Left ventricle myocardium inferior (tissue), 1 donor: ENCODE measurements around the gene MACROD2. TPM values are rescaled to one million over a fixed set of nuclear protein-coding genes. Genes with fewer than 3 reads are reported as not detected.
"Not testable (repeated sequence)": the region's sequence is repeated elsewhere in the genome, so short reads cannot be mapped to it uniquely, and the experiment has no call there.

Experiments used
- DNase-seq: peaks from one replicate; pipeline ENCODE4 v3.0.0-alpha.2; 2020
- H3K27ac ChIP-seq: fragments of 200-600 bp; replicated peaks from 2 replicates; pipeline ENCODE4 v1.8.0; 2021
- H3K27me3 ChIP-seq: fragments of 200-600 bp; 2 replicates; pipeline ENCODE4 v1.8.0; 2021; ENCODE audit warnings: low read depth
- H3K36me3 ChIP-seq: fragments of 200-600 bp; 2 replicates; pipeline ENCODE4 v1.8.0; 2021
- H3K4me1 ChIP-seq: fragments of 200-600 bp; 2 replicates; pipeline ENCODE4 v1.8.0; 2021
- H3K4me3 ChIP-seq: fragments of 200-600 bp; 2 replicates; pipeline ENCODE4 v1.8.0; 2021; ENCODE audit warnings: mild to moderate bottlenecking, moderate library complexity
- H3K9me3 ChIP-seq: fragments of 200-600 bp; replicated peaks from 2 replicates; pipeline ENCODE4 v1.8.0; 2021
- CTCF ChIP-seq: fragments of 200-600 bp; IDR thresholded peaks from 2 replicates; pipeline ENCODE4 v1.8.0; 2021; ENCODE audit warnings: antibody characterized with exemption, mild to moderate bottlenecking, borderline replicate concordance
- intact Hi-C: fragments of 100-400 bp; cut with micrococcal nuclease; formaldehyde crosslinking; loops from one replicate; pipeline ENCODE4 v1.11.0; 2022
- total RNA-seq: library from RNA; stranded (reverse); fragmentation: NEBNext Ultra II Directional; extraction: Animal tissue kit (Norgen Biotek cat#: 25700); gene quantifications from one replicate; pipeline ENCODE4 v1.2.1, GENCODE V29; 2021
- donor health status: DM: no; HTN: yes; CAD: no; lungs with severe emphysema.

The MACROD2 gene
- total RNA-seq, 1 donor from 2014 or later, result 3.6 TPM

- H3K27ac ChIP-seq, result no peak overlapping the region
- H3K4me1 ChIP-seq, result no peaks in the 10 kb centered on the region
- intact Hi-C loops, result no loop called here
- no peaks in the 10 kb centered on the region for H3K36me3 ChIP-seq
- DNase-seq, result no peak
- H3K4me3 ChIP-seq, result no peak overlapping the region
- no peaks in the 10 kb centered on the region for H3K27me3 ChIP-seq
- H3K9me3 ChIP-seq, result no peaks in the 10 kb centered on the region
- no peak for TF ChIP-seq CTCF
Measured at GRCh38 chr20:14453259-14453658, 457.9 kb downstream of the MACROD2 start.

DNA sequence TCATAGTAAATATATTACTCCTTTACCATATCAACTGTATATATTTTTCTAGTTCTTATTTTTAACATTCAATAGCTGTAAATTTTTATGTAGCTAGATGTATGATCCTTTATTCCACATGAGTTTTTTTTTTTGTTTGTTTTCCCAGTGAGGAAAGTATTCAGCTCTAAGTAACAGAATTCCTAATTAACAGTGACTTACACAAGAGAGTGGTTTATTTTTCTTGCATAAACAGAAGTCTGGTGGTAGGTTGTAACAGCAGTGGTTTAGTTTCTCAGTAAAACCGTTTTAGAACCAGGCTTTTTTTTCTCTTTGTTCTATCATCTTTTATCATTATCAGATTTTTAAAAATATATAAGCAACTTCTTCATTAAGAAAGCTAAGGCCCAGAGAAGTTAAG is 459.0 kb downstream of the MACROD2 start:
- Histone ChIP-seq H3K4me3 (no peak overlapping the region), H3K27ac (no peak overlapping the region), H3K27me3 (no peaks in the 10 kb centered on the region), H3K36me3 (no peaks in the 10 kb centered on the region), H3K4me1 (no peaks in the 10 kb centered on the region), H3K9me3 (no peaks in the 10 kb centered on the region)
- DNase-seq, result no peak
- intact Hi-C loops, result no loop called here
- no peak for TF ChIP-seq CTCF

DNA sequence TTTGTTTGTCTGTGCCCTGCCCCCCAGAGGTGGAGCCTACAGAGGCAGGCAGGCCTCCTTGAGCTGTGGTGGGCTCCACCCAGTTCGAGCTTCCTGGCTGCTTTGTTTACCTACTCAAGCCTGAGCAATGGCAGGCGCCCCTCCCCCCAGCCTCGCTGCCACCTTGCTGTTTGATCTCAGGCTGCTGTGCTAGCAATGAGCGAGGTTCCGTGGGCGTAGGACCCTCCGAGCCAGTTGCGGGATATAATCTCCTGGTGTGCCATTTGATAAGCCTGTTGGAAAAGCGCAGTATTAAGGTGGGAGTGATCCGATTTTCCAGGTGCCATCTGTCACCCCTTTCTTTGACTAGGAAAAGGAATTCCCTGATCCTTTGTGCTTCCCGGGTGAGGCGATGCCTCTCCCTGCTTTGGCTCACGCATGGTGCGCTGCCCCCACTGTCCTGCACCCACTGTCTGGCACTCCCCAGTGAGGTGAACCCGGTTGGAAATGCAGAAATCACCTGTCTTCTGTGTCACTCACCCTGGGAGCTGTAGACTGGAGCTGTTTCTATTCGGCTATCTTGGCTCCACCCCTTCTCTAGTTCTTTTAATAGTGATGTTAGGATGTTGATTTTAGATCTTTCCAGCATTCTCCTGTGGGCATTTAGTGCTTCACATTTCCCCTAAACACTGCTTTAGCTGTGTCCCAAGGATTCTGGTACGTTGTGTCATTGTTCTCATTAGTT is 471.9 kb downstream of the MACROD2 start:
- DNase-seq, H3K4me3 ChIP-seq, H3K4me1 ChIP-seq, H3K36me3 ChIP-seq, H3K9me3 ChIP-seq, H3K27ac ChIP-seq, intact Hi-C loops, H3K27me3 ChIP-seq: not testable (repeated sequence)

- peaks cover 2% of the 10 kb centered on the region for H3K9me3 ChIP-seq
- H3K27me3 ChIP-seq, result no peaks in the 10 kb centered on the region
- TF ChIP-seq CTCF, result no peak
- no peak overlapping the region for H3K27ac ChIP-seq
- H3K4me1 ChIP-seq, result no peaks in the 10 kb centered on the region
- H3K4me3 ChIP-seq, result no peak overlapping the region
- intact Hi-C loops, result no loop called here
- DNase-seq, result no peak
- H3K36me3 ChIP-seq, result no peaks in the 10 kb centered on the region
Measured at GRCh38 chr20:14470231-14470899, 475.0 kb downstream of the MACROD2 start.

GRCh38 chr20:14470977-14471661 is 475.8 kb downstream of the MACROD2 start:
- DNase-seq, result no peak
- Histone ChIP-seq H3K4me1 (no peaks in the 10 kb centered on the region), H3K27me3 (no peaks in the 10 kb centered on the region), H3K27ac (no peak overlapping the region), H3K4me3 (no peak overlapping the region), H3K36me3 (no peaks in the 10 kb centered on the region), H3K9me3 (no peaks in the 10 kb centered on the region)
- TF ChIP-seq CTCF, result no peak
- intact Hi-C loops, result no loop called here

DNA sequence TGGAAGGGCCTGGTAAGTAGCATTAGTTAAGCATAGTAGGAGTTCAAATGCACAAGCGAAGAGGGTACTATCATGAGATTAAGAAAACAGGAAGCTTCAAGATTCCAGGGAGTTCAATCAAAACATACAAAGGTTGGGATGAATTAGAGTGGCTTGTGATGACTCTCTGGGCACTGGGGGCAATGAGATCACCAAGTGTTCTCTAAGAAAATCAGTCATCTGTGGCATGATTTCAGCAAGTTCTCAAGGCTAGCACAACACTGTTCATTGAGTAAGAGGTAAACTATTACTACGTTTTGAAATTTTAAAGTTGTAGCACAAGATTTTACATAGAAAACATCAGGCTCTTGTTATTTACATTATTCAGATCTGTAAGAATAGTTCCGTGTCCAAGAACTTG is 481.8 kb downstream of the MACROD2 start:
- no peak for TF ChIP-seq CTCF
- intact Hi-C loops, result no loop called here

More for the DNA sequence above, 481.8 kb downstream of the MACROD2 start:
- Histone ChIP-seq H3K9me3 (no peaks in the 10 kb centered on the region), H3K4me3 (no peak overlapping the region), H3K4me1 (no peaks in the 10 kb centered on the region), H3K27me3 (no peaks in the 10 kb centered on the region), H3K27ac (no peak overlapping the region), H3K36me3 (no peaks in the 10 kb centered on the region)
- DNase-seq, result no peak
